Stimulated activated CD4-positive, alpha-beta T cell treated with anti-CD3 and anti-CD28 coated beads, Interleukin-2, amount 100 ng/mL, for 24 hours (primary cell): Measurements from ENCODE around the gene POLR2L.
A peak's percentile ranks its signal among the peaks of the same experiment; 100 is the strongest.

Experiments
- DNase-seq, 2 donors: peaks; one replicate each; pipeline ENCODE4 v3.0.0-alpha.2; 2020

The POLR2L gene

DNA sequence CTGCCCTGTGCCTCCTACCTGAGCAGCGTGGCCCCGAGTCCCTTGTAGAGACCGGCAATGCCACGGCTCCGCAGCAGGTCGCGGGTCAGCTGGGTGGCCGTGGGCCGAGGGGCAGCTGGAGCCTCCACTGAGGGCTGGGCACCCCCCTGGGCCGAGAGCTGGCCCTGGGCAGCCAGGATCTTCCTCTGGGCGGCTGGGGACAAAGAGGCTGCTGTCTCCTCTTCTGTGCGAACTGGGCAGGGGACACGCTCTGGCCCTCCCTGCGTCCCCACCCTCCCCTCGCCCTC lies 49.9 kb downstream of the POLR2L start:
- no peak for DNase-seq

DNA sequence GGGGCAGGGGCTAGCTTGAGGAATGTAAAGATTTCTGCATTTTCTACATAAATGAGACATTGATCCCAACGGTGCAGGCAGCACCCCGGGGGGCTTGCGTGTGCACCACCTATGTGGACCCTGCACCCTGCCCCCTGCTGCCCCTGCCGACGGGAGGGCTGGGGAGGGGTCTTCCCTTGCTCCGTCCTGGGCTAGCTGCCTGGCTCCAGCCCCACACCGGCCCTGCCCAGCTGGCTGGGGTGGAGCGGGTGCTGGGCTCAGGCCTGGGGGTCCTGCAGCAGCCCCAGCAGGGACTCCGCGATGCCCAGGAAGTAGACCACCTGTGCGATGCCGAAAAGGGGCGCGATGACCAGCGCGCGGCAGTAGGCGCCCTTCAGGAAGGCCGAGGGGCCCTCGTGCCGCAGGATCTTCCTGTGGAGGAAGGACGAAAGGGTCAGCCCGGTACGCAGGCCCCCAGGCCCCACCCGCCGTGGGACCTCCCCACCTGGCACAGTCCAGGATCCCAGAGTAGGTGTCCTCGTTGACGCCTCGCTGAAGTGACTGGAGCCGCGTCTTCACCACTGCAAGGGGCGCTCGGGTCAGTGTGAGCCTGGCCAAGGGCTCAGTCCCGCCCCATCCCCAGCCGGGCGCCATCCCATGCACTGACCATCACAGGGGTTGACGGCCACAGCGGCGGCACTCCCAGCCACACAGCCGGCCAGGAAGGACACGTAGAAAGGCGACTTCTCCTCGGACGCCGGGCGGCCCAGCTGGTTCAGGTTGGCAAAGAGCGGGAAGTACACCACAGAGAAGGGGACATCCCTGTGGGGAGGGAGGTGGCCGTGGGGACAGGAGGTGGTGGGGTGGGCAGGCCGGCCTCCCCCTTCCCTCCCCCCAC lies 50.4 kb downstream of the POLR2L start:
- no peak for DNase-seq

DNA sequence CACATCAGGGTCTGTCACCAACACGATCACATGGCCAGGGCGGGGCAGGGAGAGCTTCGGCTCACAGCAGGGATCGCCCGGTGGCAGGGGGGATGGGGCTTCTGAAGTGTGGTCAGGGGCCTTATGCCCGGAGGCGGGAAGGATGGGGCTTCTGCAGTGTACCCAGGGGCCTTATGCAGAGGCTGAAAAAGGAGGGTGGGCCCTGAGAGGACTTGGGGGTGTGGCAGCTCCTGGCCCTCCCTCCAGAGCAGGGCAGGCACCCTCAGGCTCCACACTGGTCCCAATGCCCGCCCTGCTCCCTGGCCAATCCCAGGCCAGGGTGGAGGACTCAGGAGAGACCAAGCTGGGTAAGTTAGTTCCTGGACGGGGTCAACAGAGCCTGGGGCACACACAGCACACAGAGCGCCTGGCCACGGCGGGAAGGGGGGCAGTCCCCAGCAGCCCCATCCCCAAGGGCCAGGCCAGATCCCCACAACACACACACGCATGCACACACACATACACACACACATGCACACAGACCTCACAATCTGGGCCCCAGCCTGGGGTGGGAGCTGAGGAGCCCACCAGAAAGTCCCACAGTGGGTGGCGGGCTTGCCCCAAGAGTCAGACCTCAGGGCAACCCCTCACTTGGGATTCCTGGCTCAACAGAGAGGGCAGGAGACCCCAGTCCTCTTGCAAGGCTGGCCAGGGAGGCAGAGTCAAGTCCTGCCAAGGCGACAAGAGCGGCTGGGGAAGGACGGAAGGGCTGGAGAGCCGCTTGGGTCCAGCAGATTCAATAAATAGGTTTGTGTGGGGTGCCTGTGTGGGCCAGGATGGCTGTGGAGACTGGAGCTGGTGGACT lies 51.4 kb downstream of the POLR2L start:
- no peak for DNase-seq

DNA sequence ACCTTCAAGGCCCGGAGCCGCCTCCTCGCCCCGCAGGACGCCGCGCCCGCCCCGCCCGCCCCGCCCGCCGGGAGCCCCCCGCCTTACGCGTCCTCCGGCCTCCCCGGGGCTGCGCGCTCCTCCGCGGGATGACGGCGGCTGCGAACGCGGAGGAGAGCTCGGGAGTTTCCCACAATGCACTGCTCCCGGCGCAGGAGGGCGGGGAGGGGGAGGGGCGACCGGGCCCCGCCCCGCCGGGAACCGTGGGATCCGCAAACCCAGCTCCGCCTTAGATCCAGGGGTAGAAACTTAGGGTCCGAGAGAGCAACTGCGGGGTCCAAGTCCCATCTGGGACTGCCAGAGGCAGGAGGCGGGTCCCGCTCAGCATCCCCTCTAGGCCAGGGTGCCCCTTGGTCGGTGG lies 52.4 kb downstream of the POLR2L start, which contains the start of gene CEND1:
CEND1 (minus strand) TSS at position 148 of the 400 bp plus-strand sequence. CDS start 1,514 bp downstream, outside the sequence.
- DNase-seq, result peak; percentile 55 to 74
